Panc1 (cell line): ENCODE results near the gene HIPK2. TPM values are rescaled to one million over a fixed set of nuclear protein-coding genes. Genes with fewer than 3 reads are reported as not detected.
A peak's percentile ranks its signal among the peaks of the same experiment; 100 is the strongest.

Experiments used
- ATAC-seq: fragments of 200-7000 bp; cut with Tn5 transposase; 2 replicates; pipeline ENCODE4 v1.9.1; 2020; ENCODE audit warnings: mild to moderate bottlenecking, moderate library complexity
- BruUV-seq: library from RNA; stranded (reverse); fragments of 400-500 nt; replicated peaks from 2 replicates; lab custom pipeline; 2021; lab: Mats Ljungman, UMichigan
- CTCF ChIA-PET: fragments of 300-600 bp; sonication (Branson Sonifier 250); formaldehyde crosslinking; loops from one replicate; lab custom pipeline; 2022; ENCODE audit warnings: antibody characterized with exemption; lab: Charles Lee
- POLR2A ChIA-PET: fragments of 300-600 bp; sonication (Branson Sonifier 250); formaldehyde crosslinking; loops from one replicate; lab custom pipeline; 2022; ENCODE audit warnings: antibody characterized with exemption; lab: Charles Lee
- DNase-seq: peaks from one replicate; pipeline ENCODE4 v3.0.0-alpha.2; 2010; ENCODE audit warnings: low read depth, low spot score
- H3K27ac ChIP-seq: 2 replicates; pipeline ENCODE4 v1.5.1; 2011; ENCODE audit warnings: mild to moderate bottlenecking, low read length, inconsistent platforms
- H3K27me3 ChIP-seq: fragments of 200-500 bp; sonication (Bioruptor generic); 2 replicates; pipeline ENCODE4 v1.6.0; 2014; ENCODE audit warnings: low read length, inconsistent platforms; ENCODE audit not compliant: control insufficient read depth, insufficient read depth
- H3K36me3 ChIP-seq: fragments of 200-500 bp; sonication (Bioruptor generic); 2 replicates; pipeline ENCODE4 v1.5.1; 2014; ENCODE audit warnings: inconsistent platforms, mild to moderate bottlenecking, low read length, moderate library complexity; ENCODE audit not compliant: control insufficient read depth, insufficient read depth
- H3K4me1 ChIP-seq: 2 replicates; pipeline ENCODE4 v1.5.1; 2011; ENCODE audit warnings: inconsistent platforms, mild to moderate bottlenecking, low read length, moderate library complexity; ENCODE audit not compliant: control insufficient read depth, insufficient read depth
- H3K4me3 ChIP-seq, 2 experiments: 2 replicates each; pipeline ENCODE4 v1.5.1; 2011 to 2012; ENCODE audit warnings: low read depth in 2 of 2, low read length in 2 of 2, mild to moderate bottlenecking in 2 of 2, inconsistent platforms in 1 of 2, moderate library complexity in 1 of 2
- H3K9me3 ChIP-seq: fragments of 200-500 bp; sonication (Bioruptor generic); 2 replicates; pipeline ENCODE4 v1.5.1; 2014; ENCODE audit warnings: low read depth, mild to moderate bottlenecking, inconsistent platforms, low read length, moderate library complexity; ENCODE audit not compliant: control insufficient read depth, insufficient read depth
- POLR2AphosphoS5 ChIP-seq: IDR thresholded peaks from 2 replicates; pipeline ENCODE4 v1.6.1; 2012; ENCODE audit warnings: mild to moderate bottlenecking, low read depth, low read length, moderate library complexity
- SIN3A ChIP-seq: IDR thresholded peaks from 2 replicates; pipeline ENCODE4 v1.6.1; 2012; ENCODE audit warnings: low read depth, mild to moderate bottlenecking, low read length, moderate library complexity, borderline replicate concordance; ENCODE audit not compliant: insufficient read depth
- TCF7L2 ChIP-seq: IDR thresholded peaks from 2 replicates; pipeline ENCODE4 v1.6.1; 2011; ENCODE audit warnings: mild to moderate bottlenecking, low read depth, low read length, inconsistent platforms
- in situ Hi-C: cut with HindIII; loops from 2 replicates; pipeline ENCODE4 v1.10.0; 2016; ENCODE audit warnings: low sequenced_read_pairs, low pct_unique_long_range_greater_than_20kb
- intact Hi-C: fragments of 100-400 bp; cut with micrococcal nuclease; formaldehyde crosslinking; loops from one replicate; pipeline ENCODE4 v1.10.0; 2022; ENCODE audit not compliant: unreplicated experiment
- total RNA-seq: library from RNA; stranded (reverse); gene quantifications from one replicate; pipeline ENCODE4 v1.2.1, GENCODE V29; 2021; ENCODE audit not compliant: unreplicated experiment
- TF ChIP-seq, protein P1 (sequence below), 2 experiments: IDR thresholded peaks; 2 replicates each; pipeline ENCODE4 v1.6.1; 2011 to 2012; ENCODE audit warnings: low read depth in 2 of 2, control low read depth in 1 of 2, low read length in 1 of 2, mild to moderate bottlenecking in 1 of 2, moderate library complexity in 1 of 2; ENCODE audit not compliant: insufficient read depth in 1 of 2
- TF ChIP-seq, protein P2 (sequence below): fragments of 450-650 bp; IDR thresholded peaks from 2 replicates; pipeline ENCODE4 v1.5.1; 2017; ENCODE audit warnings: mild to moderate bottlenecking

HIPK2 gene
- total RNA-seq, 1 experiment from 2014 or later: 34.1 TPM

DNA sequence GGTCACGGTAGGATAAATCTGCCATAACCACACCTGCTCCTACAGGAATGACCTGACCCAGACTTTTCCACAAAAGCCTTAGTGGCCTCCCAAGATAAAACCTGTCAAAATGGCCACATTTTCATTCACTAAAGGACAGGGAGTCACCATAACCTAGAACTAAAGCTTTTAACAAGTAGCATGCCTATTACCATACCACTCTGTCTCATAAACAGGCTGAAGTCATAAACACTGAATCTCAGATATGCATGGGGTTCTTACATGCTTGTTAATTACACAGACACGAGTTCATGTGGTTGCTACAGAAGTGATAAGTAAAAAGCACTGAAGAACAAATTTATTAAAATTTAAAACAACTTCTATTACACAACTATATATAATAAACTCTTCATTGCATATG, 56.0 kb downstream of the HIPK2 start:
- no peak overlapping the region for H3K4me3 ChIP-seq
- BruUV-seq: no TSS peak
- intact Hi-C loops (no loop called here), in situ Hi-C loops (no loop called here)
- no peaks in the 10 kb centered on the region for H3K27me3 ChIP-seq
- H3K9me3 ChIP-seq: no peaks in the 10 kb centered on the region
- TF ChIP-seq TCF7L2 (no peak), POLR2AphosphoS5 (no peak), SIN3A (no peak)
- TF ChIP-seq, protein P1, sequence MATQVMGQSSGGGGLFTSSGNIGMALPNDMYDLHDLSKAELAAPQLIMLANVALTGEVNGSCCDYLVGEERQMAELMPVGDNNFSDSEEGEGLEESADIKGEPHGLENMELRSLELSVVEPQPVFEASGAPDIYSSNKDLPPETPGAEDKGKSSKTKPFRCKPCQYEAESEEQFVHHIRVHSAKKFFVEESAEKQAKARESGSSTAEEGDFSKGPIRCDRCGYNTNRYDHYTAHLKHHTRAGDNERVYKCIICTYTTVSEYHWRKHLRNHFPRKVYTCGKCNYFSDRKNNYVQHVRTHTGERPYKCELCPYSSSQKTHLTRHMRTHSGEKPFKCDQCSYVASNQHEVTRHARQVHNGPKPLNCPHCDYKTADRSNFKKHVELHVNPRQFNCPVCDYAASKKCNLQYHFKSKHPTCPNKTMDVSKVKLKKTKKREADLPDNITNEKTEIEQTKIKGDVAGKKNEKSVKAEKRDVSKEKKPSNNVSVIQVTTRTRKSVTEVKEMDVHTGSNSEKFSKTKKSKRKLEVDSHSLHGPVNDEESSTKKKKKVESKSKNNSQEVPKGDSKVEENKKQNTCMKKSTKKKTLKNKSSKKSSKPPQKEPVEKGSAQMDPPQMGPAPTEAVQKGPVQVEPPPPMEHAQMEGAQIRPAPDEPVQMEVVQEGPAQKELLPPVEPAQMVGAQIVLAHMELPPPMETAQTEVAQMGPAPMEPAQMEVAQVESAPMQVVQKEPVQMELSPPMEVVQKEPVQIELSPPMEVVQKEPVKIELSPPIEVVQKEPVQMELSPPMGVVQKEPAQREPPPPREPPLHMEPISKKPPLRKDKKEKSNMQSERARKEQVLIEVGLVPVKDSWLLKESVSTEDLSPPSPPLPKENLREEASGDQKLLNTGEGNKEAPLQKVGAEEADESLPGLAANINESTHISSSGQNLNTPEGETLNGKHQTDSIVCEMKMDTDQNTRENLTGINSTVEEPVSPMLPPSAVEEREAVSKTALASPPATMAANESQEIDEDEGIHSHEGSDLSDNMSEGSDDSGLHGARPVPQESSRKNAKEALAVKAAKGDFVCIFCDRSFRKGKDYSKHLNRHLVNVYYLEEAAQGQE (IDR thresholded peaks at IDR 0.05; ENCODE audit: insufficient read depth in 1 of 2, low read depth in 2 of 2, low read length in 1 of 2): no peak
- TF ChIP-seq, protein P2, sequence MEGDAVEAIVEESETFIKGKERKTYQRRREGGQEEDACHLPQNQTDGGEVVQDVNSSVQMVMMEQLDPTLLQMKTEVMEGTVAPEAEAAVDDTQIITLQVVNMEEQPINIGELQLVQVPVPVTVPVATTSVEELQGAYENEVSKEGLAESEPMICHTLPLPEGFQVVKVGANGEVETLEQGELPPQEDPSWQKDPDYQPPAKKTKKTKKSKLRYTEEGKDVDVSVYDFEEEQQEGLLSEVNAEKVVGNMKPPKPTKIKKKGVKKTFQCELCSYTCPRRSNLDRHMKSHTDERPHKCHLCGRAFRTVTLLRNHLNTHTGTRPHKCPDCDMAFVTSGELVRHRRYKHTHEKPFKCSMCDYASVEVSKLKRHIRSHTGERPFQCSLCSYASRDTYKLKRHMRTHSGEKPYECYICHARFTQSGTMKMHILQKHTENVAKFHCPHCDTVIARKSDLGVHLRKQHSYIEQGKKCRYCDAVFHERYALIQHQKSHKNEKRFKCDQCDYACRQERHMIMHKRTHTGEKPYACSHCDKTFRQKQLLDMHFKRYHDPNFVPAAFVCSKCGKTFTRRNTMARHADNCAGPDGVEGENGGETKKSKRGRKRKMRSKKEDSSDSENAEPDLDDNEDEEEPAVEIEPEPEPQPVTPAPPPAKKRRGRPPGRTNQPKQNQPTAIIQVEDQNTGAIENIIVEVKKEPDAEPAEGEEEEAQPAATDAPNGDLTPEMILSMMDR: no peak
- DNase-seq: no peak
- CTCF ChIA-PET: no interaction called here
- no peak for ATAC-seq
- H3K27ac ChIP-seq: peak overlapping the region; percentile 54; the same call in 1 of the 2 replicates
- H3K36me3 ChIP-seq: no peaks in the 10 kb centered on the region
- POLR2A ChIA-PET: no interaction called here
- H3K4me1 ChIP-seq: peaks cover 53% of the 10 kb centered on the region

DNA sequence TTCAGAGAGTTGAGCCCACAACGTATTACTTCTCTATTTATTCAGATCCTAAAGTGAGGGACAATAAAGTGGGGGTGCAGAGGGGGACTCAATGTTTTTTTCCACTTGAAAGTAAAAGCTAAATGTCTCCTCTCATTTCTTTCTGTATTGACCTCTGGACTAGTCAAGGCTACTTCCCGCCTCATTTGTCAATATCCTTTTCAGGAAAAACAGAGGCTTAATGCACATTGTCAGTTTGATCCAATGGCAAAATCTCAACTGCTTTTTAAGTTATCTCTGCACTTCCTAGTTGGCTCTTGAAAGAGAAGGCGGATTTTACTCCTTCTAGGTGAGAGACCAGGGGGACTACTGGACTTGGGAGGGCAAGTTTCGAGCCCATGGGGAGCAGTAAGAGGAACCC, 56.4 kb downstream of the HIPK2 start:
- no TSS peak for BruUV-seq

More for the DNA sequence above, 56.4 kb downstream of the HIPK2 start:
- ChIA-PET POLR2A (no interaction called here), CTCF (no interaction called here)
- TF ChIP-seq SIN3A (no peak), POLR2AphosphoS5 (no peak), TCF7L2 (no peak)
- TF ChIP-seq, protein P2: no peak
- TF ChIP-seq, protein P1 (IDR thresholded peaks at IDR 0.05; ENCODE audit: insufficient read depth in 1 of 2, low read depth in 2 of 2, low read length in 1 of 2): no peak
- Histone ChIP-seq H3K4me1 (peaks cover 49% of the 10 kb centered on the region), H3K36me3 (no peaks in the 10 kb centered on the region), H3K27me3 (no peaks in the 10 kb centered on the region), H3K4me3 (no peak overlapping the region), H3K27ac (peak overlapping the region; percentile 54; the same call in 1 of the 2 replicates), H3K9me3 (no peaks in the 10 kb centered on the region)
- in situ Hi-C loops (no loop called here), intact Hi-C loops (no loop called here)
- DNase-seq (no peak), ATAC-seq (no peak)
